ENCODE results near the gene TBX4. TPM values are rescaled to one million over a fixed set of nuclear protein-coding genes. Genes with fewer than 3 reads are reported as not detected.

TBX4 gene
- total RNA-seq, 1 experiment from 2014 or later: not detected

- Mint-ChIP-seq H3K27ac (ENCODE audit: low read depth, unreplicated experiment) (no peak overlapping the region), H3K27me3 (ENCODE audit: insufficient read depth, unreplicated experiment) (no peaks in the 10 kb centered on the region), H3K4me1 (ENCODE audit: insufficient read depth, unreplicated experiment) (no peaks in the 10 kb centered on the region), H3K36me3 (ENCODE audit: insufficient read depth, unreplicated experiment) (no peaks in the 10 kb centered on the region), H3K9me3 (ENCODE audit: unreplicated experiment) (peaks cover 7% of the 10 kb centered on the region), H3K4me3 (ENCODE audit: unreplicated experiment) (no peak overlapping the region)
- TF ChIP-seq CTCF (IDR thresholded peaks at IDR 0.05; ENCODE audit: unreplicated experiment): no peak
- BruUV-seq (replicated peaks): no TSS peak
- ChIA-PET POLR2A (interaction anchor here (0.7 kb wide), 1 partner anchor 101 kb away, joined by 6 read pairs; no protein-coding TSS in a partner anchor), CTCF (interaction anchor here (0.6 kb wide), 1 partner anchor 160 kb away, joined by 3 read pairs; no protein-coding TSS in a partner anchor)
- intact Hi-C loops (cut with micrococcal nuclease): no loop called here
- no peak for DNase-seq (ENCODE audit: unreplicated experiment)
These were observed 2.2 kb upstream of the TBX4 start for GRCh38 chr17:61449707-61450640.

- Mint-ChIP-seq H3K36me3 (ENCODE audit: insufficient read depth, unreplicated experiment) (no peaks in the 10 kb centered on the region), H3K9me3 (ENCODE audit: unreplicated experiment) (peaks cover 12% of the 10 kb centered on the region), H3K4me3 (ENCODE audit: unreplicated experiment) (no peak overlapping the region), H3K27ac (ENCODE audit: low read depth, unreplicated experiment) (no peak overlapping the region), H3K4me1 (ENCODE audit: insufficient read depth, unreplicated experiment) (no peaks in the 10 kb centered on the region), H3K27me3 (ENCODE audit: insufficient read depth, unreplicated experiment) (no peaks in the 10 kb centered on the region)
- DNase-seq (ENCODE audit: unreplicated experiment): no peak
- ChIA-PET POLR2A (interaction anchor here (0.6 kb wide), 1 partner anchor 46 kb away, joined by 4 read pairs; no protein-coding TSS in a partner anchor), CTCF (interaction anchor here (0.6 kb wide), 1 partner anchor 422 kb away, joined by 3 read pairs; no protein-coding TSS in a partner anchor)
- intact Hi-C loops (cut with micrococcal nuclease): no loop called here
- TF ChIP-seq CTCF (IDR thresholded peaks at IDR 0.05; ENCODE audit: unreplicated experiment): no peak
- BruUV-seq (replicated peaks): no TSS peak
These were observed 1.3 kb upstream of the TBX4 start for GRCh38 chr17:61450641-61451537.

GRCh38 chr17:61451538-61452300 lies 503 bp upstream of the TBX4 start:
- Mint-ChIP-seq H3K36me3 (ENCODE audit: insufficient read depth, unreplicated experiment) (no peaks in the 10 kb centered on the region), H3K4me3 (ENCODE audit: unreplicated experiment) (no peak overlapping the region), H3K27me3 (ENCODE audit: insufficient read depth, unreplicated experiment) (no peaks in the 10 kb centered on the region), H3K9me3 (ENCODE audit: unreplicated experiment) (peaks cover 12% of the 10 kb centered on the region), H3K27ac (ENCODE audit: low read depth, unreplicated experiment) (no peak overlapping the region), H3K4me1 (ENCODE audit: insufficient read depth, unreplicated experiment) (no peaks in the 10 kb centered on the region)
- no TSS peak for BruUV-seq (replicated peaks)
- ChIA-PET CTCF (no interaction called here), POLR2A (no interaction called here)
- DNase-seq (ENCODE audit: unreplicated experiment): no peak
- intact Hi-C loops (cut with micrococcal nuclease): no loop called here
- TF ChIP-seq CTCF (IDR thresholded peaks at IDR 0.05; ENCODE audit: unreplicated experiment): no peak

Measured in MCF 10A (cell line).